Measurements from ENCODE around the gene TNK2.
"Not testable (repeated sequence)": the region's sequence is repeated elsewhere in the genome, so short reads cannot be mapped to it uniquely, and the experiment has no call there.

Gene TNK2

DNA sequence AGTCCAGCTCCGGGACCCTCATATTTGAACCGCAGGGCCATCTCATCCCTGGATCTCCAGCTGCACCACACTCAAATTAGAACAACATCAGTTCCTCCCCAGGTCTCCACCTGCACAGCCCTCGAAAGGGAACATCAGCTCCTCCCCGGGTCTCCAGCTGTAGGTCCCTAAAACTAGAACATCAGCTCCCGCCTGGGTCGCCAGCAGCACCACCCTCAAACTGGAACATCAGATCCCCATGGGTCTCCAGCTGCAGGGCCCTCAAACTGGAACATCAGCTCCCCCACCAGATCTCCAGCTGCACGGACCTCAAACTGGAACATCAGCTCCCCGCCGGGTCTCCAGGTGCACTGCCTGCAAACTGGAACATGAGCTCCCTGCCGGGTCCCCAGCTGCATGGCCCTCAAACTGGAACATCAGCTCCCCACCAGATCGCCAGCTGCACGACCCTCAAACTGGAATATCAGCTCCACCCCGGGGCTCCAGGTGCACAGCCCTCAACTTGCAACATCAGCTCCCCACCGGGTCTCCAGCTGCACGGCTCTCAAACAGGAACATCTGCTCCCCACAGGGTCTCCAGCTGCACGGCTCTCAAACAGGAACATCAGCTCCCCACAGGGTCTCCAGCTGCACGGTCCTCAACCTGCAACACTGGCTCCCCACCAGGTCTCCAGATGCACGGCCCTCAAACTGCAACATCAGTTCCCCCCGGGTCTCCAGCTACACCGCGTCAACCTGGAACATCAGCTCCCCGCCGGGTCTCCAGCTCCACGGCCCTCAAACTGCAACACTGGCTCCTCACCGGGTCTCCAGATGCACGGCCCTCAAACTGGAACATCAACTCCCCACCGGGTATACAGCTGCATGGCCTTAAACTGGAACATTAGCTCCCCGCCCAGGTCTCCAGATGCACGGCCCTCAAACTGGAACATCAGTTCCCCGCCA, 31.4 kb upstream of the TNK2 start:
- H3K4me1 ChIP-seq (ENCODE audit: control insufficient read depth, insufficient read depth, low read length); H3K9ac ChIP-seq (ENCODE audit: low read length); H3K27ac ChIP-seq (ENCODE audit: low read depth, low read length); H3K4me3 ChIP-seq (ENCODE audit: low read length); H3K27me3 ChIP-seq (ENCODE audit: control insufficient read depth, insufficient read depth, low read length); H3K36me3 ChIP-seq (ENCODE audit: control insufficient read depth, insufficient read depth, low read length): not testable (repeated sequence)

DNA sequence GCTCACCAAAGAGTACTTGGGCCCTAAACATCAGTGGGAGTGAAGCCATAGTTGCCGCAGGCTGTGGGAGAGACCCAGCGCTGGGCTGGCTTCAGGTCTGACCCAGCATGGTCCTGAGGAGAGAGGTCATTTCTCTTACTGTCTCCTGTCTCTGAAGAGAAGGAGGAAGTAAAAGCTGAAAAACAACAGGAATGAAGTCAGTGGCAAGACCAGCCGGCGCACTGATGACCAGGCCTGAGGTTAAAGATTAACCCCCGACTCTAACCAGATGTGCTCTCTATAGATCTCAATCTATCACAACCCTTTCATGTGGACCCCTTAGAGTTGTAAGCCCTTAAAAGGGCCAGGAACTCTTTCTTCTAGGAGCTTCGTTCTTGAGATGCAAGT, 24.7 kb upstream of the TNK2 start:
- H3K4me3 ChIP-seq (ENCODE audit: low read length); H3K36me3 ChIP-seq (ENCODE audit: control insufficient read depth, insufficient read depth, low read length); H3K9ac ChIP-seq (ENCODE audit: low read length); H3K27me3 ChIP-seq (ENCODE audit: control insufficient read depth, insufficient read depth, low read length); H3K27ac ChIP-seq (ENCODE audit: low read depth, low read length); H3K4me1 ChIP-seq (ENCODE audit: control insufficient read depth, insufficient read depth, low read length): not testable (repeated sequence)

GRCh38 chr3:195932418-195933043, 24.2 kb upstream of the TNK2 start:
- no peak overlapping the region for H3K27ac ChIP-seq (ENCODE audit: low read depth, low read length)
- H3K36me3 ChIP-seq (ENCODE audit: control insufficient read depth, insufficient read depth, low read length): no peaks in the 10 kb centered on the region
- no peak overlapping the region for H3K9ac ChIP-seq (ENCODE audit: low read length)
- H3K4me1 ChIP-seq (ENCODE audit: control insufficient read depth, insufficient read depth, low read length): no peaks in the 10 kb centered on the region
- no peak overlapping the region for H3K4me3 ChIP-seq (ENCODE audit: low read length)
- no peaks in the 10 kb centered on the region for H3K27me3 ChIP-seq (ENCODE audit: control insufficient read depth, insufficient read depth, low read length)

DNA sequence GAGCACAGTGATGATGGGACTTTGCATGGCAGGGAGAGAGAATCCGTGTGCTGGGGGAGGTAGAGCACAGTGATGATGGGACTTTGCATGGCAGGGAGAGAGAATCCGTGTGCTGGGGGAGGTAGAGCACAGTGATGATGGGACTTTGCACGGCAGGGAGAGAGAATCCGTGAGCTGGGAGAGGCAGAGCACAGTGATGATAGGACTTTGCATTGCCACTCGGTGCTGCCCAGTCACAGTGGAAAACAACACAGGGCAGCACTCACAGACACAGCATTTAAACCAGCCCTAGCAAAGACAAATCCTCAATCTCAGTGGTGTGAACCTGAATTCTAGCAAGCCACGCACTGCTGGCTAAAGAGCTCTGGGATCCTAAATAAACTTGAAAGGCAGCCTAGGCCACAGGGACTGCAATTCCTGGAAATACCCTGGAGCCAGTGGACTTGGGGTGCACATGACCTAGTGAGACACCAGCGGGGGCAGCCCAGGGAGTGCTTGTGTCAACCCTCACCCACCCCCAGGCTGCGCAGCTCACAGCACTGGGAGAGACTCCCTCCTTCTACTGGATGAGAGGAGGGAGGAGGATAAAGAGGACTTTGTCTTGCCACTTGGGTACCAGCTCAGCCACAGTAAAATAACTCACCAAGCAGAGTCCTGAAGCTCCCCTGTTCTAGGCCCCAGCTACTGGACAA, 23.4 kb upstream of the TNK2 start:
- Histone ChIP-seq H3K9ac (ENCODE audit: low read length) (no peak overlapping the region), H3K4me1 (ENCODE audit: control insufficient read depth, insufficient read depth, low read length) (no peaks in the 10 kb centered on the region), H3K27ac (ENCODE audit: low read depth, low read length) (no peak overlapping the region), H3K27me3 (ENCODE audit: control insufficient read depth, insufficient read depth, low read length) (no peaks in the 10 kb centered on the region), H3K36me3 (ENCODE audit: control insufficient read depth, insufficient read depth, low read length) (no peaks in the 10 kb centered on the region), H3K4me3 (ENCODE audit: low read length) (no peak overlapping the region)

DNA sequence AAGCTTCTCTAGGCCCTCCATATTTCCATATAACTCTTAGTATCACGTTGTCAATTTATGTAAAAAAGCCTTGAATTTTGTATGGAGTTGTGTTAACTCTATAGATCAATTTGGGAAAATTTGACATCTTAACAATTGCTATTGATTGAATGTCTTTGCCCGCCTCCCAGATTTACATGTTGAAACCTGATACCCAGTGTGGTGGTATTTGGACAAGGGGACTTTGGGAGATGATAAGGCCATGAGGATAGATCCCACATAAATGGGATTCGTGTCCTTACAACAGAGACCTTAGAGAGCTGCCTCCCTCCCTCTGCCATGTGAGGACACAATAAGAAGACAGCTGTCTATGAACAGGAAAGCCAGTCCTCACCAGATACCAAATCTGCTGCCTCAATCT, 21.1 kb upstream of the TNK2 start:
- H3K9ac ChIP-seq (ENCODE audit: low read length): no peak overlapping the region
- H3K36me3 ChIP-seq (ENCODE audit: control insufficient read depth, insufficient read depth, low read length): no peaks in the 10 kb centered on the region
- H3K27me3 ChIP-seq (ENCODE audit: control insufficient read depth, insufficient read depth, low read length): no peaks in the 10 kb centered on the region
- H3K4me1 ChIP-seq (ENCODE audit: control insufficient read depth, insufficient read depth, low read length): no peaks in the 10 kb centered on the region
- no peak overlapping the region for H3K27ac ChIP-seq (ENCODE audit: low read depth, low read length)
- no peak overlapping the region for H3K4me3 ChIP-seq (ENCODE audit: low read length)

GRCh38 chr3:195921334-195921791, 13.0 kb upstream of the TNK2 start:
- no peaks in the 10 kb centered on the region for H3K4me1 ChIP-seq (ENCODE audit: control insufficient read depth, insufficient read depth, low read length)
- no peak overlapping the region for H3K27ac ChIP-seq (ENCODE audit: low read depth, low read length)
- H3K36me3 ChIP-seq (ENCODE audit: control insufficient read depth, insufficient read depth, low read length): no peaks in the 10 kb centered on the region
- no peaks in the 10 kb centered on the region for H3K27me3 ChIP-seq (ENCODE audit: control insufficient read depth, insufficient read depth, low read length)
- H3K9ac ChIP-seq (ENCODE audit: low read length): no peak overlapping the region
- no peak overlapping the region for H3K4me3 ChIP-seq (ENCODE audit: low read length)

GRCh38 chr3:195918176-195918575, 9.8 kb upstream of the TNK2 start:
- Histone ChIP-seq H3K4me3 (ENCODE audit: low read length) (no peak overlapping the region), H3K27me3 (ENCODE audit: control insufficient read depth, insufficient read depth, low read length) (no peaks in the 10 kb centered on the region), H3K9ac (ENCODE audit: low read length) (no peak overlapping the region), H3K27ac (ENCODE audit: low read depth, low read length) (no peak overlapping the region), H3K4me1 (ENCODE audit: control insufficient read depth, insufficient read depth, low read length) (peaks cover 3% of the 10 kb centered on the region), H3K36me3 (ENCODE audit: control insufficient read depth, insufficient read depth, low read length) (no peaks in the 10 kb centered on the region)

DNA sequence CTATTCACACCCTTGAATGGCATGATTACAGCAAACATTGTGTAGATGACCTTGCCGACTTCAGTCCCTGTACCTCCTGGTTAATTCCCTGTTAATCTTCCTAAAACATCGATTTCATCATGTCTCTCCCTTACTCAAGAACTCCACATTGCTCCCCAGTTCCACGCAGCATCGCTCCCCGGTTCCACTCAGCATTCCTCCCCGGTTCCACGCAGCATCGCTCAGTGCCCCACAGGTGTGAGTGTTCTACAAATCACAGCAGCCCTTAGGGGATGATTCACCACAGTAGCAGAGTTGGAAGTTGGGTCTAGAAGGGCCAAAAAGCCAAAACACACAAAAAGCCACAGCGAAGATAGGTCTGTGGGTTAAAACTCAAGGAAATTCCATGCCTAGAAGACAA, 8.6 kb upstream of the TNK2 start:
- Histone ChIP-seq H3K4me3 (ENCODE audit: low read length) (no peak overlapping the region), H3K27me3 (ENCODE audit: control insufficient read depth, insufficient read depth, low read length) (no peaks in the 10 kb centered on the region), H3K9ac (ENCODE audit: low read length) (no peak overlapping the region), H3K36me3 (ENCODE audit: control insufficient read depth, insufficient read depth, low read length) (no peaks in the 10 kb centered on the region), H3K27ac (ENCODE audit: low read depth, low read length) (no peak overlapping the region), H3K4me1 (ENCODE audit: control insufficient read depth, insufficient read depth, low read length) (peaks cover 3% of the 10 kb centered on the region)

DNA sequence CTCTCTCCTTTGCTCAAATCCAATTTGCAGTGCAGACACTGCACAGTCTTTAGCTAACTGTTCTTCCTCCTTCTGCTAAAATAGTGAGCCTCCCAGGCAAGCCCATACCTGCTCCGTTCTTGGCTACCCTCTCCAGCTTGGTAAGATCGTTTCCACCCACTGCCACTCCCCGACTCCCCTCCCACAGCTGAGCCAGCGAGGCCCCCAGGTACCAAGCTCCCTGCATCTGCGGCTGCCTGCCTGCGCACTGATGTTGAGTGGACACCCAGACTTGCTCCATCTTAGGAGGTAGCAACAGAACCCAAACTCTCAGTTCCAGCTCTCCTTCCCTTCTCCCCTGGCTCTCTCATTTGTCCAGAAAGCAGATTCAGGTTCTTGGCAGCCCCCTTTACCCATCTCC, 7.9 kb upstream of the TNK2 start:
- peaks cover 3% of the 10 kb centered on the region for H3K4me1 ChIP-seq (ENCODE audit: control insufficient read depth, insufficient read depth, low read length)
- no peak overlapping the region for H3K27ac ChIP-seq (ENCODE audit: low read depth, low read length)
- no peaks in the 10 kb centered on the region for H3K36me3 ChIP-seq (ENCODE audit: control insufficient read depth, insufficient read depth, low read length)
- H3K9ac ChIP-seq (ENCODE audit: low read length): no peak overlapping the region
- no peak overlapping the region for H3K4me3 ChIP-seq (ENCODE audit: low read length)
- H3K27me3 ChIP-seq (ENCODE audit: control insufficient read depth, insufficient read depth, low read length): no peaks in the 10 kb centered on the region

DNA sequence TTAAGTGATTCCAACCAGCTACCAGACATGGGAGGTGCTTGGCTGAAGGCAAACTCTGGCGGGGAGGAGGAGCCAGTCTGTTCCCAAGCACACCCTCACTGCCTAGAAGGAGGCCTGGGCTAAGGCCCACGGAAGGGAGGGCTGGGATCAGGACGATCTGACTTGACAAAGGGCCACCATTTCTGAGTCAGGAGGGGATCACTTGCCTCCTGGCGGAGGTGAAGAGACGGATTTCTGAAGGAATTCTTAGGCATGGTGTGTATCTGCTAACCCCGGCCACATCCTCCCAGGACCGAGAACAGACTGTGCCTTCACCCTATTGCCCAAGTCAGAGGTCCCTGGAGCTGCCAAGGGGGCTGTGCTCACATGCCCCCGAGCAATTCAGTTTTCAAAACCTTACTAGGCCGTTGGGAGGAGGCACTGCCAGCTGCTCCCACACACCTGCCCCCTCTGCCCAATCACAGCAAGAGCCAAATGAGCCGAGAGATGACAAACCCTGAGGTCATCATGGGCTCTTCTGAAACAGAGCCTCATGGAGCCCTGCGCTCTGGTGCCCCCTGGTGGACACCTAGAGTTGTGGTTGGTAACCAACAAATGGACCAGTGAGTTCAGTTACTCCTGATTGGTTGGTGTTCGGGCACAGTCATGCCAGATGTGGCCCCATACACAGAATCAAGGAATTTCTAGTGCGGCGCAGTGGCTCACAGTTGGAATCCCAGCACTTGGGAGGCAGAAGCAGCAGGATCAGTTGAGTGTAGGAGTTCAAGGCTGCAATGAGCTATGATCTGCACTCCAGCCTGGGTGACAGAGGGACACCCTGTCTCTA, 6.5 kb upstream of the TNK2 start:
- Histone ChIP-seq H3K9ac (ENCODE audit: low read length) (no peak overlapping the region), H3K27ac (ENCODE audit: low read depth, low read length) (peak overlapping the region; percentile 85), H3K4me1 (ENCODE audit: control insufficient read depth, insufficient read depth, low read length) (peaks cover 7% of the 10 kb centered on the region), H3K4me3 (ENCODE audit: low read length) (no peak overlapping the region), H3K36me3 (ENCODE audit: control insufficient read depth, insufficient read depth, low read length) (no peaks in the 10 kb centered on the region), H3K27me3 (ENCODE audit: control insufficient read depth, insufficient read depth, low read length) (no peaks in the 10 kb centered on the region)

DNA sequence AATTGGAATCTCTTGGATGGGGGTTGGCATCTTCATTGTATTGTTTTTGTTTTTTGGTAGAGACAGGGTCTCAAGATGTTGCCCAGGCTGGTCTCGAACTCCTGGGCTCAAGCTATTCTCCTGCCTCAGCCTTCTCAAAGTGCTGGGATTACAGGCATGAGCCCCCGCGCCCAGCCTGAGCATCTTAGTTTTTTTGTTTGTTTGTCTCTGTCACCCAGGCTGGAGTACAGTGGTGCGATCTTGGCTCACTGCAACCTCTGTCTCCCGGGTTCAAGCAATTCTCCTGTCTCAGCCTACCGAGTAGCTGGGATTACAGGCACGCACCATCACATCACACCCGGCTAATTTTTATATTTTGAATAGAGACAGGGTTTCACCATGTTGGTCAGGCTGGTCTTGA, 5.8 kb upstream of the TNK2 start:
- not testable (repeated sequence) for H3K4me3 ChIP-seq (ENCODE audit: low read length); H3K27ac ChIP-seq (ENCODE audit: low read depth, low read length); H3K36me3 ChIP-seq (ENCODE audit: control insufficient read depth, insufficient read depth, low read length); H3K27me3 ChIP-seq (ENCODE audit: control insufficient read depth, insufficient read depth, low read length); H3K9ac ChIP-seq (ENCODE audit: low read length); H3K4me1 ChIP-seq (ENCODE audit: control insufficient read depth, insufficient read depth, low read length)

GRCh38 chr3:195913382-195913781, 5.0 kb upstream of the TNK2 start:
- no peaks in the 10 kb centered on the region for H3K36me3 ChIP-seq (ENCODE audit: control insufficient read depth, insufficient read depth, low read length)
- no peak overlapping the region for H3K4me3 ChIP-seq (ENCODE audit: low read length)
- H3K9ac ChIP-seq (ENCODE audit: low read length): no peak overlapping the region
- H3K4me1 ChIP-seq (ENCODE audit: control insufficient read depth, insufficient read depth, low read length): peaks cover 8% of the 10 kb centered on the region
- no peak overlapping the region for H3K27ac ChIP-seq (ENCODE audit: low read depth, low read length)
- no peaks in the 10 kb centered on the region for H3K27me3 ChIP-seq (ENCODE audit: control insufficient read depth, insufficient read depth, low read length)
